Mesendoderm (in vitro differentiated cells): ENCODE results near the gene MAP1B.

Experiments
- DNase-seq: peaks from one replicate; pipeline ENCODE4 v3.0.0; 2013
- H2AK5ac ChIP-seq: 2 replicates; pipeline ENCODE4 v1.6.1; 2013; ENCODE audit warnings: low read length, inconsistent platforms
- H2BK120ac ChIP-seq: 2 replicates; pipeline ENCODE4 v1.6.1; 2013; ENCODE audit warnings: low read depth, mild to moderate bottlenecking, low read length, moderate library complexity, mixed read lengths
- H2BK15ac ChIP-seq: replicated peaks from 2 replicates; pipeline ENCODE4 v1.6.1; 2013; ENCODE audit warnings: low read depth, mild to moderate bottlenecking, moderate library complexity
- H2BK5ac ChIP-seq: 2 replicates; pipeline ENCODE4 v1.6.1; 2013; ENCODE audit warnings: low read length, inconsistent platforms
- H3K18ac ChIP-seq: 2 replicates; pipeline ENCODE4 v1.6.1; 2013; ENCODE audit warnings: mild to moderate bottlenecking, low read length, mixed read lengths
- H3K23ac ChIP-seq: one replicate; pipeline ENCODE4 v1.6.1; 2013; ENCODE audit warnings: low read length
- H3K27ac ChIP-seq: 2 replicates; pipeline ENCODE4 v1.5.1; 2013; ENCODE audit warnings: low read depth, mild to moderate bottlenecking, inconsistent platforms, low read length, moderate library complexity
- H3K27me3 ChIP-seq: 2 replicates; pipeline ENCODE4 v1.6.1; 2013; ENCODE audit warnings: low read length, control low read depth, mild to moderate bottlenecking, inconsistent platforms; ENCODE audit not compliant: insufficient read depth, poor library complexity
- H3K36me3 ChIP-seq: 2 replicates; pipeline ENCODE4 v1.6.1; 2013; ENCODE audit warnings: low read length, inconsistent platforms; ENCODE audit not compliant: control insufficient read depth, insufficient read depth
- H3K4ac ChIP-seq: one replicate; pipeline ENCODE4 v1.6.1; 2013; ENCODE audit warnings: low read depth, mild to moderate bottlenecking, low read length, moderate library complexity
- H3K4me1 ChIP-seq: 2 replicates; pipeline ENCODE4 v1.6.1; 2013; ENCODE audit warnings: low read depth, low read length, inconsistent platforms; ENCODE audit not compliant: control insufficient read depth
- H3K4me2 ChIP-seq: 2 replicates; pipeline ENCODE4 v1.6.1; 2013; ENCODE audit warnings: low read length
- H3K4me3 ChIP-seq: 2 replicates; pipeline ENCODE4 v1.5.1; 2013; ENCODE audit warnings: mild to moderate bottlenecking, low read length
- H3K56ac ChIP-seq: one replicate; pipeline ENCODE4 v1.6.1; 2013; ENCODE audit warnings: low read length
- H3K79me1 ChIP-seq: 2 replicates; pipeline ENCODE4 v1.6.1; 2013; ENCODE audit warnings: low read length, inconsistent platforms
- H3K79me2 ChIP-seq: 2 replicates; pipeline ENCODE4 v1.6.1; 2013; ENCODE audit warnings: mild to moderate bottlenecking, low read length; ENCODE audit not compliant: control insufficient read depth, insufficient read depth
- H3K9ac ChIP-seq: 2 replicates; pipeline ENCODE4 v1.6.1; 2013; ENCODE audit warnings: low read length, inconsistent platforms
- H4K5ac ChIP-seq: one replicate; pipeline ENCODE4 v1.6.1; 2013; ENCODE audit warnings: low read length
- H4K8ac ChIP-seq: one replicate; pipeline ENCODE4 v1.6.1; 2013; ENCODE audit warnings: low read depth, mild to moderate bottlenecking, control low read depth, low read length, moderate library complexity
- WGBS: extraction: QIAGEN DNeasy Blood & Tissue Kit; methylation state at CpG from one replicate; pipeline ENCODE4 v1.1.7; 2013; ENCODE audit warnings: low lambda C conversion rate, missing lambda C conversion rate; ENCODE audit not compliant: insufficient coverage; ENCODE audit errors: extremely low coverage; 5-methylcytosine and 5-hydroxymethylcytosine counted together

Gene MAP1B

DNA sequence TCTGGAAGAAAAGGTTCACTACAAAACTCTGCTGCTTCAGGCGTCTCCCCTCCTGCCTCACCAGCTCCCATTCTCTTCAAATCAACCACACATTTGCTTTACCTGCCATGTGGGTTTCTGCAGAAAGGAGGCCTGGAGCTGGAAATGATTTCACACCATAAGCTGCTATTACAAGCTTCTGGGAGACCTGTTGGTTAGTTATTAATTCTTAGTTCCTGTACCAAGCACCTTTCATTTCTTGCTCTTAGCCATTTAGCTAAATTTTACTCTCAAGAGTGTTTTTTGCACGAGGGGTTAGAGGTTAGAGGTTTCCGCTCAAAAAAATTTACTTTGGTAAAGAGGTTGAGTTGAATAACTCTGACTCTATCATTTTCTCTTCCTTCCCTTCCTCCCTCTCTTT, 70.3 kb downstream of the MAP1B start:
- no peak overlapping the region for H4K5ac ChIP-seq
- no peak overlapping the region for H3K9ac ChIP-seq
- peaks cover 1% of the 10 kb centered on the region for H3K36me3 ChIP-seq
- no peak overlapping the region for H3K27ac ChIP-seq
- H4K8ac ChIP-seq: no peak overlapping the region
- no peak overlapping the region for H2AK5ac ChIP-seq
- H3K4me1 ChIP-seq: no peaks in the 10 kb centered on the region
- H3K18ac ChIP-seq: no peak overlapping the region
- WGBS: no CpG with 5 or more reads among the region's 3 CpGs
- DNase-seq: no peak
- no peak overlapping the region for H2BK120ac ChIP-seq
- no peak overlapping the region for H2BK15ac ChIP-seq
- no peaks in the 10 kb centered on the region for H3K27me3 ChIP-seq
- no peak overlapping the region for H3K4me2 ChIP-seq
- H3K4ac ChIP-seq: no peak overlapping the region
- H3K79me2 ChIP-seq: peaks cover 3% of the 10 kb centered on the region
- no peak overlapping the region for H3K23ac ChIP-seq
- H3K4me3 ChIP-seq: no peak overlapping the region
- H3K79me1 ChIP-seq: peaks cover 19% of the 10 kb centered on the region
- no peak overlapping the region for H3K56ac ChIP-seq
- no peak overlapping the region for H2BK5ac ChIP-seq

DNA sequence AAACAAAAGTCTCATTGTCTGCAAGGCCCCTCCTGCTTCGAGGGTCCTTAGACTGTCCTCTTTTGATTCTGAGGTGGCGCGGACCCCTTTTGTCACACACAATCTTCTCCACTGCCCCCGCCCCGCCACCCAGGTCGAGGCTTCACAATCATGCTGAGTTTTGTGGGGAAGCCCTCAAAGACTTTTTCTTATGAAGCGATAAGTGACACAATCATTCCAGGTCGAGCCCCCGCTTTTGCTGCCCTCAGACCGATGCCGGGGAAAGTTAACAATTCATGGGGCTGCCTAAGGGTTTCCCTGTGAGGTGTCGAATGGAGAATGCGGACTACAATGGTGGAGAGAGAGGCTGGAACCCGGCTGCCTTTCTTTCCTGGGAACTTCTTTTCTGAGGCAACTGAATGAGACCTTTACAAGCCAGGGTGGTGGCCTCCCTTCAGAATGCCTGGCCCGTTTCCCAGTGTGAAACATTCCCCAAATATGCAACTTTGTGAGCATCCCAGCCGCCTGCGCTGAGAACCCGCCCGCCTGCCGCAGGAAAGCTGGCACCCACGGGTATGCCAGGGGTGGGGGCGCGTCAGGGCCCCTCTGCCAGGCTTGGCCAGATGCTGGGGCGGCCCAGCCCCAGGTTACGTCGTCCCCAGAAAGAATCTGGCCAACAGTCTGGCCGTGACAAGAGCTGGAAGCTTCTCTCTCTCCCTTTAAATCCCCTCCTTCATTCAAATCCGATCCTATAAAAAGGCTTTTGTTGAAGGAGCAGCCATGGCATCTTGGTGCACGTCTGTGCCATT, 71.9 kb downstream of the MAP1B start:
- no CpG with 5 or more reads among the region's 29 CpGs for WGBS
- Histone ChIP-seq H3K56ac (no peak overlapping the region), H3K18ac (no peak overlapping the region), H2AK5ac (no peak overlapping the region), H3K9ac (no peak overlapping the region), H3K79me1 (peaks cover 19% of the 10 kb centered on the region), H3K79me2 (peaks cover 3% of the 10 kb centered on the region), H2BK15ac (no peak overlapping the region), H3K27me3 (no peaks in the 10 kb centered on the region), H4K5ac (no peak overlapping the region), H3K23ac (no peak overlapping the region), H3K4ac (no peak overlapping the region), H3K4me3 (no peak overlapping the region), H3K27ac (peak overlapping the region; percentile 27), H3K4me2 (no peak overlapping the region), H4K8ac (no peak overlapping the region), H2BK120ac (no peak overlapping the region), H3K4me1 (no peaks in the 10 kb centered on the region), H2BK5ac (no peak overlapping the region), H3K36me3 (peaks cover 4% of the 10 kb centered on the region)
- DNase-seq: peak; percentile 14

DNA sequence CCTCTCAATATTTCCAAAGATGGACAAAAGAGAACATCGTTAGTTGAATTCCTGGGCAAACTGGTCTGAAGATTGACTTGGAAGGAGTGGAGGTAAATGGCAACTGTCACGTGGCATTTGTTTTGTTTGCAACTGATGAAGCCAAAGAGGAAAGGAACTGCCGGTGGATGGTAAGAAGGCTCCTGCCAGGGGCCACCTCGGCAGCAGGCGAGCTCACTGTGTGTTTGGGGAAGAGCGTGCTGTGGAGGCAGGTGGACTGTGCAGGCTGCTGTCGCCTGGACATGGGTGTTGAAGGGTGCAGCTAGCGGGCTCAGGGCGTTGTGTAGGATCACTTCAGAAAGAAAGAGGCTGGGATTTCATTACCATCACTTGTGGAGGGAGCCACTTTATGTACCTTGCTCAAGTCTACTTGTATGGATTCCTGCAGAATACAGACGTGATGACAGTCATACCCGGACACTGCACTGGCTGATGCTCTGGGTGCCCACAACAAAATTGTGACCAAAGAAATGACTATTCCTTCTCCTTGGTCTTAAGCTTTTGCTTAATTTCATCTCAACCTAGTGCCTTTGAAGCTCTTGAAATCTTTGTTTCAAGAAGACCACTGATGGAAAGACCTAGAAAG, 72.7 kb downstream of the MAP1B start:
- Histone ChIP-seq H3K9ac (no peak overlapping the region), H3K79me1 (peaks cover 19% of the 10 kb centered on the region), H3K4me1 (no peaks in the 10 kb centered on the region), H3K27ac (no peak overlapping the region), H3K23ac (no peak overlapping the region), H2BK15ac (no peak overlapping the region), H4K8ac (no peak overlapping the region), H4K5ac (no peak overlapping the region), H3K56ac (no peak overlapping the region), H3K36me3 (peaks cover 4% of the 10 kb centered on the region), H2AK5ac (no peak overlapping the region), H2BK120ac (no peak overlapping the region), H3K27me3 (no peaks in the 10 kb centered on the region), H3K4me3 (no peak overlapping the region), H3K18ac (no peak overlapping the region), H3K79me2 (peaks cover 3% of the 10 kb centered on the region), H3K4me2 (no peak overlapping the region), H3K4ac (no peak overlapping the region), H2BK5ac (no peak overlapping the region)
- no CpG with 5 or more reads among the region's 11 CpGs for WGBS
- DNase-seq: no peak

- no peak overlapping the region for H4K8ac ChIP-seq
- H2BK5ac ChIP-seq: no peak overlapping the region
- H3K18ac ChIP-seq: no peak overlapping the region
- H3K4me2 ChIP-seq: no peak overlapping the region
- H3K27me3 ChIP-seq: no peaks in the 10 kb centered on the region
- no peak overlapping the region for H2AK5ac ChIP-seq
- no CpG with 5 or more reads among the region's 4 CpGs for WGBS
- H3K4me1 ChIP-seq: no peaks in the 10 kb centered on the region
- no peak overlapping the region for H3K4me3 ChIP-seq
- H3K79me1 ChIP-seq: peaks cover 24% of the 10 kb centered on the region
- no peak overlapping the region for H4K5ac ChIP-seq
- DNase-seq: no peak
- H2BK15ac ChIP-seq: no peak overlapping the region
- H3K27ac ChIP-seq: no peak overlapping the region
- peaks cover 8% of the 10 kb centered on the region for H3K36me3 ChIP-seq
- H3K79me2 ChIP-seq: peaks cover 3% of the 10 kb centered on the region
- no peak overlapping the region for H2BK120ac ChIP-seq
- no peak overlapping the region for H3K9ac ChIP-seq
- no peak overlapping the region for H3K56ac ChIP-seq
- H3K4ac ChIP-seq: no peak overlapping the region
- H3K23ac ChIP-seq: no peak overlapping the region
These were observed 73.7 kb downstream of the MAP1B start for GRCh38 chr5:72180925-72181324.

GRCh38 chr5:72182686-72183085, 75.4 kb downstream of the MAP1B start:
- Histone ChIP-seq H3K79me2 (no peaks in the 10 kb centered on the region), H3K27me3 (no peaks in the 10 kb centered on the region), H2BK15ac (no peak overlapping the region), H2BK120ac (no peak overlapping the region), H3K79me1 (peaks cover 21% of the 10 kb centered on the region), H3K36me3 (peaks cover 8% of the 10 kb centered on the region), H3K23ac (peak overlapping the region; percentile 24), H3K4ac (no peak overlapping the region), H3K4me2 (no peak overlapping the region), H4K5ac (no peak overlapping the region), H3K4me3 (no peak overlapping the region), H3K4me1 (no peaks in the 10 kb centered on the region), H3K9ac (no peak overlapping the region), H2AK5ac (no peak overlapping the region), H3K18ac (no peak overlapping the region), H2BK5ac (no peak overlapping the region), H3K27ac (no peak overlapping the region), H4K8ac (no peak overlapping the region), H3K56ac (peak overlapping the region; percentile 25)
- no peak for DNase-seq
- no CpG with 5 or more reads among the region's 7 CpGs for WGBS
